Suprapubic skin (tissue), 4 donors: ENCODE measurements around the gene VGF.

ENCODE experiments used
- POLR2A ChIP-seq, 2 donors: fragments of 450-650 bp; IDR thresholded peaks; one replicate each; pipeline ENCODE4 v1.6.1; 2017; ENCODE audit warnings: antibody characterized with exemption in 2 of 2, mild to moderate bottlenecking in 2 of 2, moderate library complexity in 2 of 2
- POLR2AphosphoS5 ChIP-seq, 3 donors: sonication (generic); formaldehyde crosslinking; IDR thresholded peaks; one replicate each; pipeline ENCODE4 v1.6.1; 2017; ENCODE audit warnings: antibody characterized with exemption in 3 of 3
- TF ChIP-seq, protein P1 (sequence below), 2 donors: fragments of 200-600 bp in 1 of 2; fragments of 450-650 bp in 1 of 2; sonication (generic) in 1 of 2; IDR thresholded peaks; one replicate each; pipeline ENCODE4 v1.5.1; 2016 to 2019; ENCODE audit warnings: antibody characterized with exemption in 2 of 2, mild to moderate bottlenecking in 1 of 2, moderate library complexity in 1 of 2

DNA sequence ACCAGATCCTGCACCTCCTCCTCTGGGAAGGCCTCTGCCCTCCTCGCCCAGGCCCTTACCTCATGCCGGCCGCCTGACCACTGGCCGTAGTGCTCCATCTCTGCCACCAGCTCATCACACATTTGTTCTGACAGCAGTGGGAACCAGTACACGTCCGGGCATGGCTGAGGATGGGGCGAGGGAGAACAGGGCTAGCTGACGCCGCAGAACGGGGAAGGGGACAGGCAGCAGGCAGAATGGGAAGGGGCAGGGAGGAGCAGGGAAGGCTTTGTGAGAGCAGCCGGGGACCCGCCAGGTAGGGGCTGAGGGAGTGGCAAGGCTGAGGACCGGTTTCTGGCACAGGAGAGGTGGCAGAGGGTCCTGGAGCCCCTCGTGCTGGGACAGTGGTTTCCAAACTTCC, 43.4 kb upstream of the VGF start:
- TF ChIP-seq POLR2AphosphoS5 (IDR thresholded peaks at IDR 0.05) (no peak), POLR2A (IDR thresholded peaks at IDR 0.05) (no peak)
- TF ChIP-seq, protein P1, sequence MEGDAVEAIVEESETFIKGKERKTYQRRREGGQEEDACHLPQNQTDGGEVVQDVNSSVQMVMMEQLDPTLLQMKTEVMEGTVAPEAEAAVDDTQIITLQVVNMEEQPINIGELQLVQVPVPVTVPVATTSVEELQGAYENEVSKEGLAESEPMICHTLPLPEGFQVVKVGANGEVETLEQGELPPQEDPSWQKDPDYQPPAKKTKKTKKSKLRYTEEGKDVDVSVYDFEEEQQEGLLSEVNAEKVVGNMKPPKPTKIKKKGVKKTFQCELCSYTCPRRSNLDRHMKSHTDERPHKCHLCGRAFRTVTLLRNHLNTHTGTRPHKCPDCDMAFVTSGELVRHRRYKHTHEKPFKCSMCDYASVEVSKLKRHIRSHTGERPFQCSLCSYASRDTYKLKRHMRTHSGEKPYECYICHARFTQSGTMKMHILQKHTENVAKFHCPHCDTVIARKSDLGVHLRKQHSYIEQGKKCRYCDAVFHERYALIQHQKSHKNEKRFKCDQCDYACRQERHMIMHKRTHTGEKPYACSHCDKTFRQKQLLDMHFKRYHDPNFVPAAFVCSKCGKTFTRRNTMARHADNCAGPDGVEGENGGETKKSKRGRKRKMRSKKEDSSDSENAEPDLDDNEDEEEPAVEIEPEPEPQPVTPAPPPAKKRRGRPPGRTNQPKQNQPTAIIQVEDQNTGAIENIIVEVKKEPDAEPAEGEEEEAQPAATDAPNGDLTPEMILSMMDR (IDR thresholded peaks at IDR 0.05) = no peak
